ENCODE measurements around the gene TEAD1. TPM values are rescaled to one million over a fixed set of nuclear protein-coding genes. Genes with fewer than 3 reads are reported as not detected.

The TEAD1 gene
- total and polyA plus RNA-seq, 9 of the 15 experiments (the other 6 are each of a cell fraction or from before 2014, with no cell fraction given): 1.7 to 17.7 (median 10.8) TPM

DNA sequence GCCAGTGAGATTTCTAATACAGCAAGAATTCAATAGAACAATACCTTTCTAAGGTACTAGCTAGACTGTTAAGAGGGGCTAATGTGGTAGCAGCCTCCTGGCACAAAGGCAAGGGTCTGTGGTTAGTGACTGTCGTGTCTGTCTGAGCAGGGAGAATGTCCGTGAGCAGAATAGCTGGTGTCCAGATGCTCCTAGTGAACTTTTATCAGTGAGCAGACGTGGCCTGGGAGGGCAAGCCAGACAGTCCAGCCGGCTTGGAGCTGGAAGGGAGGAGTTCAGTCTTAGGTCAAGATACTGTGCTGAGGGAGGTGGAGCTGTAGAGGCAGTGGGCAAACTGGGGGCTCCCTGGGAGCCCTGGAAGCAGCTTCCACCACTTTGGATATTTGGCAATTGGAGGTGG lies 138.6 kb downstream of the TEAD1 start (continued):
- TF ChIP-seq, protein P1, sequence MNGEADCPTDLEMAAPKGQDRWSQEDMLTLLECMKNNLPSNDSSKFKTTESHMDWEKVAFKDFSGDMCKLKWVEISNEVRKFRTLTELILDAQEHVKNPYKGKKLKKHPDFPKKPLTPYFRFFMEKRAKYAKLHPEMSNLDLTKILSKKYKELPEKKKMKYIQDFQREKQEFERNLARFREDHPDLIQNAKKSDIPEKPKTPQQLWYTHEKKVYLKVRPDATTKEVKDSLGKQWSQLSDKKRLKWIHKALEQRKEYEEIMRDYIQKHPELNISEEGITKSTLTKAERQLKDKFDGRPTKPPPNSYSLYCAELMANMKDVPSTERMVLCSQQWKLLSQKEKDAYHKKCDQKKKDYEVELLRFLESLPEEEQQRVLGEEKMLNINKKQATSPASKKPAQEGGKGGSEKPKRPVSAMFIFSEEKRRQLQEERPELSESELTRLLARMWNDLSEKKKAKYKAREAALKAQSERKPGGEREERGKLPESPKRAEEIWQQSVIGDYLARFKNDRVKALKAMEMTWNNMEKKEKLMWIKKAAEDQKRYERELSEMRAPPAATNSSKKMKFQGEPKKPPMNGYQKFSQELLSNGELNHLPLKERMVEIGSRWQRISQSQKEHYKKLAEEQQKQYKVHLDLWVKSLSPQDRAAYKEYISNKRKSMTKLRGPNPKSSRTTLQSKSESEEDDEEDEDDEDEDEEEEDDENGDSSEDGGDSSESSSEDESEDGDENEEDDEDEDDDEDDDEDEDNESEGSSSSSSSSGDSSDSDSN (IDR thresholded peaks at IDR 0.05; ENCODE audit: borderline replicate concordance in 1 of 2, low read depth in 2 of 2, low read length in 2 of 2): peak in 1 of 2 experiments; percentile 65; a peak in 1 of 4 replicates
- TF ChIP-seq ZNF316 (IDR thresholded peaks at IDR 0.05): no peak
- peak; percentile 44; the same call in 1 of the 2 replicates for TF ChIP-seq SMARCE1 (IDR thresholded peaks at IDR 0.05)
- TF ChIP-seq TBL1XR1 (IDR thresholded peaks at IDR 0.05; ENCODE audit: low read length in 2 of 2): peak in 1 of 2 experiments; percentile 66; a peak in 1 of 4 replicates
- TF ChIP-seq ZNF830 (CRISPR knock-in tag; IDR thresholded peaks at IDR 0.05): no peak
- TF ChIP-seq, protein P2, sequence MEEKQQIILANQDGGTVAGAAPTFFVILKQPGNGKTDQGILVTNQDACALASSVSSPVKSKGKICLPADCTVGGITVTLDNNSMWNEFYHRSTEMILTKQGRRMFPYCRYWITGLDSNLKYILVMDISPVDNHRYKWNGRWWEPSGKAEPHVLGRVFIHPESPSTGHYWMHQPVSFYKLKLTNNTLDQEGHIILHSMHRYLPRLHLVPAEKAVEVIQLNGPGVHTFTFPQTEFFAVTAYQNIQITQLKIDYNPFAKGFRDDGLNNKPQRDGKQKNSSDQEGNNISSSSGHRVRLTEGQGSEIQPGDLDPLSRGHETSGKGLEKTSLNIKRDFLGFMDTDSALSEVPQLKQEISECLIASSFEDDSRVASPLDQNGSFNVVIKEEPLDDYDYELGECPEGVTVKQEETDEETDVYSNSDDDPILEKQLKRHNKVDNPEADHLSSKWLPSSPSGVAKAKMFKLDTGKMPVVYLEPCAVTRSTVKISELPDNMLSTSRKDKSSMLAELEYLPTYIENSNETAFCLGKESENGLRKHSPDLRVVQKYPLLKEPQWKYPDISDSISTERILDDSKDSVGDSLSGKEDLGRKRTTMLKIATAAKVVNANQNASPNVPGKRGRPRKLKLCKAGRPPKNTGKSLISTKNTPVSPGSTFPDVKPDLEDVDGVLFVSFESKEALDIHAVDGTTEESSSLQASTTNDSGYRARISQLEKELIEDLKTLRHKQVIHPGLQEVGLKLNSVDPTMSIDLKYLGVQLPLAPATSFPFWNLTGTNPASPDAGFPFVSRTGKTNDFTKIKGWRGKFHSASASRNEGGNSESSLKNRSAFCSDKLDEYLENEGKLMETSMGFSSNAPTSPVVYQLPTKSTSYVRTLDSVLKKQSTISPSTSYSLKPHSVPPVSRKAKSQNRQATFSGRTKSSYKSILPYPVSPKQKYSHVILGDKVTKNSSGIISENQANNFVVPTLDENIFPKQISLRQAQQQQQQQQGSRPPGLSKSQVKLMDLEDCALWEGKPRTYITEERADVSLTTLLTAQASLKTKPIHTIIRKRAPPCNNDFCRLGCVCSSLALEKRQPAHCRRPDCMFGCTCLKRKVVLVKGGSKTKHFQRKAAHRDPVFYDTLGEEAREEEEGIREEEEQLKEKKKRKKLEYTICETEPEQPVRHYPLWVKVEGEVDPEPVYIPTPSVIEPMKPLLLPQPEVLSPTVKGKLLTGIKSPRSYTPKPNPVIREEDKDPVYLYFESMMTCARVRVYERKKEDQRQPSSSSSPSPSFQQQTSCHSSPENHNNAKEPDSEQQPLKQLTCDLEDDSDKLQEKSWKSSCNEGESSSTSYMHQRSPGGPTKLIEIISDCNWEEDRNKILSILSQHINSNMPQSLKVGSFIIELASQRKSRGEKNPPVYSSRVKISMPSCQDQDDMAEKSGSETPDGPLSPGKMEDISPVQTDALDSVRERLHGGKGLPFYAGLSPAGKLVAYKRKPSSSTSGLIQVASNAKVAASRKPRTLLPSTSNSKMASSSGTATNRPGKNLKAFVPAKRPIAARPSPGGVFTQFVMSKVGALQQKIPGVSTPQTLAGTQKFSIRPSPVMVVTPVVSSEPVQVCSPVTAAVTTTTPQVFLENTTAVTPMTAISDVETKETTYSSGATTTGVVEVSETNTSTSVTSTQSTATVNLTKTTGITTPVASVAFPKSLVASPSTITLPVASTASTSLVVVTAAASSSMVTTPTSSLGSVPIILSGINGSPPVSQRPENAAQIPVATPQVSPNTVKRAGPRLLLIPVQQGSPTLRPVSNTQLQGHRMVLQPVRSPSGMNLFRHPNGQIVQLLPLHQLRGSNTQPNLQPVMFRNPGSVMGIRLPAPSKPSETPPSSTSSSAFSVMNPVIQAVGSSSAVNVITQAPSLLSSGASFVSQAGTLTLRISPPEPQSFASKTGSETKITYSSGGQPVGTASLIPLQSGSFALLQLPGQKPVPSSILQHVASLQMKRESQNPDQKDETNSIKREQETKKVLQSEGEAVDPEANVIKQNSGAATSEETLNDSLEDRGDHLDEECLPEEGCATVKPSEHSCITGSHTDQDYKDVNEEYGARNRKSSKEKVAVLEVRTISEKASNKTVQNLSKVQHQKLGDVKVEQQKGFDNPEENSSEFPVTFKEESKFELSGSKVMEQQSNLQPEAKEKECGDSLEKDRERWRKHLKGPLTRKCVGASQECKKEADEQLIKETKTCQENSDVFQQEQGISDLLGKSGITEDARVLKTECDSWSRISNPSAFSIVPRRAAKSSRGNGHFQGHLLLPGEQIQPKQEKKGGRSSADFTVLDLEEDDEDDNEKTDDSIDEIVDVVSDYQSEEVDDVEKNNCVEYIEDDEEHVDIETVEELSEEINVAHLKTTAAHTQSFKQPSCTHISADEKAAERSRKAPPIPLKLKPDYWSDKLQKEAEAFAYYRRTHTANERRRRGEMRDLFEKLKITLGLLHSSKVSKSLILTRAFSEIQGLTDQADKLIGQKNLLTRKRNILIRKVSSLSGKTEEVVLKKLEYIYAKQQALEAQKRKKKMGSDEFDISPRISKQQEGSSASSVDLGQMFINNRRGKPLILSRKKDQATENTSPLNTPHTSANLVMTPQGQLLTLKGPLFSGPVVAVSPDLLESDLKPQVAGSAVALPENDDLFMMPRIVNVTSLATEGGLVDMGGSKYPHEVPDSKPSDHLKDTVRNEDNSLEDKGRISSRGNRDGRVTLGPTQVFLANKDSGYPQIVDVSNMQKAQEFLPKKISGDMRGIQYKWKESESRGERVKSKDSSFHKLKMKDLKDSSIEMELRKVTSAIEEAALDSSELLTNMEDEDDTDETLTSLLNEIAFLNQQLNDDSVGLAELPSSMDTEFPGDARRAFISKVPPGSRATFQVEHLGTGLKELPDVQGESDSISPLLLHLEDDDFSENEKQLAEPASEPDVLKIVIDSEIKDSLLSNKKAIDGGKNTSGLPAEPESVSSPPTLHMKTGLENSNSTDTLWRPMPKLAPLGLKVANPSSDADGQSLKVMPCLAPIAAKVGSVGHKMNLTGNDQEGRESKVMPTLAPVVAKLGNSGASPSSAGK (IDR thresholded peaks at IDR 0.05): no peak
- peak; percentile 69 for TF ChIP-seq GATA2 (CRISPR knock-in tag; IDR thresholded peaks at IDR 0.05)
- TF ChIP-seq, protein P3, sequence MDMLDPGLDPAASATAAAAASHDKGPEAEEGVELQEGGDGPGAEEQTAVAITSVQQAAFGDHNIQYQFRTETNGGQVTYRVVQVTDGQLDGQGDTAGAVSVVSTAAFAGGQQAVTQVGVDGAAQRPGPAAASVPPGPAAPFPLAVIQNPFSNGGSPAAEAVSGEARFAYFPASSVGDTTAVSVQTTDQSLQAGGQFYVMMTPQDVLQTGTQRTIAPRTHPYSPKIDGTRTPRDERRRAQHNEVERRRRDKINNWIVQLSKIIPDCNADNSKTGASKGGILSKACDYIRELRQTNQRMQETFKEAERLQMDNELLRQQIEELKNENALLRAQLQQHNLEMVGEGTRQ (CRISPR knock-in tag; IDR thresholded peaks at IDR 0.05): no peak
- no peak for TF ChIP-seq CEBPB (tag; IDR thresholded peaks at IDR 0.05)
- TF ChIP-seq ZNF436 (CRISPR knock-in tag; IDR thresholded peaks at IDR 0.05): no peak
- no peak for TF ChIP-seq KHSRP (IDR thresholded peaks at IDR 0.05)
- TF ChIP-seq CC2D1A (IDR thresholded peaks at IDR 0.05): peak; percentile 27; the same call in 1 of the 2 replicates
- TF ChIP-seq CSDE1 (IDR thresholded peaks at IDR 0.05): no peak
- no peak for TF ChIP-seq ATF1 (CRISPR knock-in tag; IDR thresholded peaks at IDR 0.05)
- 0 out of 2 replicates have a peak, but pooled peaks have one; percentile 26 for TF ChIP-seq ATF1 (tag; IDR thresholded peaks at IDR 0.05)
- TF ChIP-seq POLR2AphosphoS5 (IDR thresholded peaks at IDR 0.05; ENCODE audit: control insufficient read depth, insufficient read depth, low read depth, low read length): peak; percentile 72
